Stimulated activated CD4-positive, alpha-beta T cell treated with anti-CD3 and anti-CD28 coated beads, Interleukin-4, amount 100 ng/mL, for 4 hours (primary cell): Measurements from ENCODE around the gene ASPSCR1.
A peak's percentile ranks its signal among the peaks of the same experiment; 100 is the strongest.
"Not testable (repeated sequence)": the region's sequence is repeated elsewhere in the genome, so short reads cannot be mapped to it uniquely, and the experiment has no call there.

Experiments used
- DNase-seq, 2 experiments: peaks; one replicate each; pipeline ENCODE4 v3.0.0-alpha.2; 2020

Gene ASPSCR1

DNA sequence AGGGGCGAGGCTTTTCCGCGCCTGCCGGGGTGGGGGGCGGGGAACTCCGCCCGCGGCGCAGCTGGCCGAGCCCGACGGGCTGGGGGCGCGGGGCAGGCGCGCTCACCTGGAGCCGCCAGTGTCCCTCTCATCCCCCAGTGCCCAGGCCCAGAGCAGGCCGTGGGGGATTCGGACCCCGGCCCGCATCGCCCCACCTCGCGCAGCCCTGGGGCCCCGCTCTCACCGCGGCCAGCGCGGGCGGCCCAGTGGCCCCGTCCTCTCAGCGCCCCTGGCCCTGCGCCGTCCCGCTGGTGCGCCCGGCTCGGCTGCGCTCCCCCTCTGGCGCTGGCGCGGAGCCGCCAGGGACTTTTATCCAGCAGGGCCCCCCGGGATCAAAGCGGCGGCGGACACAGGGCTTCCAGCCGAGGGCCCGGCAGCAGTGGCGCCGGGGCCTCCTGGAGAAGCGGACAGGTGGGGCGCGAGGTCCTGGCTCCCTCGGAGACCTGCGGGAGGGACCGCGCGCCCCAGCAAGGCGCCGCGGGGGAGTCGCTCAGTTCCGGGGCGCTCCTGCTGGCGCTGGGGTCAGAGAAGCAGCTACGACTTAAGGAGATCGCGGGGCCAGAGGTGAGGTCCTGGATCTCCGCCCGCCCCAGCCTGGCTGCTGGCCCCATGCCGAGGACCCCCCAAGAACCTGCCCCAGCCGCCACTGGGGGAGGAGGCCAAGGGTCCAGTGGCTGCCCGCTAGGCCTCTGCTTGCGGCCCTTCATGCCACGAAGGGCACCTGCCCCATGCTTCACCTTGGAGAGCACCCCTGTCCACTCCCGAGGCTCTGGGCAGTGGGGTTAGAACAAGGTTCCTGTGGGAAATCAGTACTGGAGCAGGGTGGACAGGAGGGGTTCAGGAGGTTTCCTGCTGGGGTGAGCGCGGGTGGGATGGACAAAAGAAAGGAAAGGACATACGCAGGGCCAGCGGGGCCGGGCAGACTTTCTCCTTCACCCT, 15.6 kb upstream of the ASPSCR1 start:
- DNase-seq, result no peak

DNA sequence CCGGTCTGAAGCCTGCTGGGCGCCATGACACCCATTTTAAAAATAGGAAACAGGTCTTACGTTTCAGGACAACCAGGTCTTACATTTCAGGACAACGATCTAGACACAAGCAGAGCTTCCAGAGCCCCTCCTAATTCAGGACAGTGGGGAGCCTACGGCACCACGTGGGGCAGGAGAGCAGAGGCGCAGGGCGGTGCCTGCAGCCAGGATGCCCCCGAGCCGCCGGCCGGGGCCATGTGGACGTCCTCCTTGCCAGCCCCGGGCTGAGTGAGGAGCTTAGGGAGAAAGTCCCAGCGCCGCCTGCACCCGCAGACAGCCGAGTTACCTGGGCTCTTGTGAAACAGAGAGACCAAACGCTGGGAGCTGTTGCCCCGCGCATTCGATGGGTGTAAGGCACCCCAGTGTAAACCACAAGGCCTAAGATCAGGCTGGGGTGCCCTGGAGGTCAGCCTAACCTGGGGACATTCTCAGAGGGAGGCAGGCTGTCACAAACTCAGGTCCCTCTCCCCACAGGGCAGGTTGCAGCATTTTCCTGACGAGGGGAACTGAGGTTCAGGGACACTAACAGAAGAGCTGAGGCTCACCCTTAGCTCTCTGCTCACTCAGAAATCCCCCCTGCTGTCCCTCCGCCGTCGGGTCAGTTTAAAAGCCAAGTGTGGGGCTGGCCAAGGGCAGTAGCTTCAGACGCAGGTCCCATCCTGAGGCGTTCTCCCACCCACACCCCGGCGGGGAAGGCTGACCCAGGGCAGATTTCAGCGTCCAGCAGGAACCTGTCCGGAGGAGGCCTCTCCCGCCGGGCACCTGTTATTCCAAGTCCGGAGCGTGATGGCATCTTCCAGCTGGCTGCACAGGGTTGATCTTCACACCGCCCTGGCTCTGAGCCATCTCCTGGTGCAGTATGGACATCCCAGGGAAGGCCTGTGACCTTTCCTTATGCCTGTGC, 14.7 kb upstream of the ASPSCR1 start:
- no peak for DNase-seq

DNA sequence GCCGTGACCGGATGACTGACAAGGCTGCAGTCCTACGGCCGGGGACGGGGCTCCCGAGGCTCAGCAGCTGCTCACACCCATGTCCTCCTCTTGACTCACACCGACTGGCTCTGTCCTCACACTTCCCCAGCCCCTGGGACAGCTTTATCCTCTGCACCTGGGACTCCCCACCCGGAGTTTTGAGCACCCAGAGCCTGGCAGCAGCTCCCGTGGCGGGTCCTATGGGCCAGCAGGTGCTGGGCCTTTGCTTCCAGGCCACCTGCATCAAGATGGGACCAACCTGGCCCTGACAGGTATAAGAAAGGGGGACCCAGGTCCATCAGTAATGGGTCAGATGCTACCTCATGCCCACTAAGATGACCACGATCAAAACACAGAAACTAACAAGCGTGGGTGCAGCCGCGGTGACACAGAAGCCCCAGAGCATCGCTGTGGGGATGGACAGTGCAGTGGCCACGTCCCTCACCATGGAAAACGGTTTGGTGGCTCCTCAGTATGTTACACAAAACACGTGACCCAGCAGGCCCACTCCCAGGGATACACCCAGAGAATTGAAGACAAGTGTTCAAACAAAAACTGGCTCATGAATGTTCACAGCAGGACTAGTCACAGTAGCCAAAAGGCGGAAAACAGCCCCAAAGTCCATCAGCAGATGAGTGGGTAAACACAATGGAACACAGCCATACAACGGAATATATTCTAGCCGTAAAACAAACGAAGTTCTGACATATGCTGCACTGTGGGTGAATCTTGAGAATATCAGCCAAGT, 13.2 kb upstream of the ASPSCR1 start:
- no peak for DNase-seq

DNA sequence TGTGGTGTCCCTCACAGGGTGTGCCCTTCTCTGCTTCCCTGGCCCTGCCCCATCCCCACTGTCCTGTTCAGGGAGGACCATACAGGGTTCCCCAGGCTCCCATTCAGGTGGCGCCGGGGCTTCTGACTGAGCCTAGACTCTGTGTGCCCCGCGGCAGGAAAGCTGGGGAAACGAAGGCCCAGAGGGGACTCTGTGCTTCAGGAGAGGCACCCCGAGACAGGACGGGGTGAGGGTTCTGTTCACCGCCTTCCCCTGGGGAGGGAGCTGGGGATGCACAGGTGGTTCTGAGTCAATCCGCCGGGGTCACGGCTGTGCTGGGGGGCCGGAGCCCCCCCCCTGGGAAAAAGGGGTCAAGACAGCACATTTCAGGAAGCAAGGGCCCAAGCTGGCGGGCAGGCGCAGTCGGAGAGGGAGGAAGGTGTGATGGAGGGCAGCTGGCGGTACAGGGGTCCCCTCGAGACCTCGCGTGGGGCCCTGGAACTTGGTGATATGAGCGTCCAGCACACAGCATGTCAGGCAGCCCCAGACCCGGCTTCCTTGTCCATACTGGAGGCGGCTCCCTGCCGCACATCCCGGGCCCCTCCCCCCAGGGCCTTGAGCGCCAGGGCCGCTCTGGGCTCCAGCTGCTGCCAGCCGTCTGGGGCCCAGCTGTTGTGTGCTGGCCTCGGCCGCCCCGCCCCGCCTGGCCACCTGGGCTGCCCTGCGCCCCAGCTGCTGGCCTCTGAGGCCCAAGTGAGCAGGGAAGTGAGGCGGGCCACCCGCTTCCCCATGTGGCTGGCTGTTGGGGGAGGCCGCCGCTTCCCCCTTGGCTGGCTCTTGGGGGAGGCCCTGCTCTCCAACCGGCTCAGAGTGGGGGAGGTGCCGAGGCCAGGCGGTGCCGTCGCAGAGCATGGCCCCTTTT, 10.8 kb upstream of the ASPSCR1 start:
- DNase-seq, result no peak

DNA sequence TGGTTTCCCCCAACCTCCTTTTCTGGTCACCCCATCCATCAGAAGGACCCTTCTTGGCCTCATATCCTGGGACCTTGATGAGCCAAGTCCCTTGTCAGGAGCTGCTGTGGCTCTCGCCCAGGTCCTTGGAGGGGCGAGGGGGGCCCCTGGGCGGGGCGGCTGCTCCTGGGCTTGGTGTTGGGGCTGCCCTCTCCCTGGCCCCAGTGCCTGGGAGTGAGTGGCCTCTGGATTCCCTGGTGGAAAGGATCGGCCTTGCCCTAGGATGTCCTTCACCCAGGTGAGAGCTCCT, 10.2 kb upstream of the ASPSCR1 start:
- no peak for DNase-seq

DNA sequence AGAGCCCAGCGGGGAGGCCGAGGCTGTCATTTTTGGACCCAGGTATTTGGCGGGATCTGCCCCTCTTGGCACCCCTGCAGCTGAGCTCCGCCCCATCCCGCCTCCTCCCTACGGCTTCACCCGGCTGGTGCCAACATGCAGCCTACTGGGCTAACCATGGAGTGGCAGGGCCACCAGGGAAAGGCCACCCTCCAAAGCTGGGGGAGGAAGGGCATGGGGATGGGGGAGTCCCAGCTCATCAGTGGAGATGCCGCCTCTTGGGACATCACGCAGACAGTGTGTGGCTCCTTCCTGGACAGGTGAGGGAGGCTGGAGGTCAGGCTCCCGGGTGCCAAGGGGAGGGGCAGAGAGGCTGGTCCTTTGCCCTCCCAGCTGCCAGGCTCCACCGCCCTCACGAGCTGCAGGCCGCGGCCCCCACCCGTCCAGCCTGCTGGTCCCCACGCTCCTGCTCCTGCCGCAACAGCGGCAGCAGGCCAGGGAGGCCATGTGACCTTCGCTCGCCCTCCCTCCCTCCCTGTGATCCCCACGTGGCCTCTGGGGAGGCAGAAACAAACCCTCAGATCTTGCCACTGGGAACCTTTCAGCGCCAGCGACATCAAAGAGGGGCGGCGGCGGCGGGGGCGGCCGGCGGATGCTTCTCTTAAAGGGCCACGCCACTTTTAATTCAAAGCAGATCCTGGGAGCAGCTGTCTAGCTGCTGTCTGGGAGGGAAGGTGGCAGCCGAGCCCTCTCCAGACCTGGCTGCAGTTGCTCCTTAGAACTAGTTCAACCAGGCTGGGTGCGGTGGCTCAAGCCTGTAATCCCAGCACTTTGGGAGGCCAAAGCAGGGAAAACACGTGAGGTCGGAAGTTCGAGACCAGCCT, 9.7 kb upstream of the ASPSCR1 start:
- DNase-seq, result peak; percentile 86 to 92

DNA sequence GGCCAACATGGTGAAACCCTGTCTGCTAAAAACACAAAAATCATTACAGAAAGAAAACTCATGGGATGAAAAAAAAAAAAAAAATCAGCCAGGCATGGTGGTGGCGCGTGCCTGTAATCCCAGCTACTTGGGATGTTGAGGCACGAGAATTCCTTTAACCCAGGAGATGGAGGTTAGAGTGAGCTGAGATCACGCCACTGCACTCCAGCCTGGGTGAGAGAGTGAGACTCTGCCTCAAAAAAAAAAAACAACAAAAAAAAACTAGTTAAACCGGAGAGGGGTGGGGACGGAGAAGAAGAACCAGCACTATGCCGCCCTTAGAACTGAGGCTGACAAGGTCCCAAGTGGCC, 9.1 kb upstream of the ASPSCR1 start:
- DNase-seq, result no peak

DNA sequence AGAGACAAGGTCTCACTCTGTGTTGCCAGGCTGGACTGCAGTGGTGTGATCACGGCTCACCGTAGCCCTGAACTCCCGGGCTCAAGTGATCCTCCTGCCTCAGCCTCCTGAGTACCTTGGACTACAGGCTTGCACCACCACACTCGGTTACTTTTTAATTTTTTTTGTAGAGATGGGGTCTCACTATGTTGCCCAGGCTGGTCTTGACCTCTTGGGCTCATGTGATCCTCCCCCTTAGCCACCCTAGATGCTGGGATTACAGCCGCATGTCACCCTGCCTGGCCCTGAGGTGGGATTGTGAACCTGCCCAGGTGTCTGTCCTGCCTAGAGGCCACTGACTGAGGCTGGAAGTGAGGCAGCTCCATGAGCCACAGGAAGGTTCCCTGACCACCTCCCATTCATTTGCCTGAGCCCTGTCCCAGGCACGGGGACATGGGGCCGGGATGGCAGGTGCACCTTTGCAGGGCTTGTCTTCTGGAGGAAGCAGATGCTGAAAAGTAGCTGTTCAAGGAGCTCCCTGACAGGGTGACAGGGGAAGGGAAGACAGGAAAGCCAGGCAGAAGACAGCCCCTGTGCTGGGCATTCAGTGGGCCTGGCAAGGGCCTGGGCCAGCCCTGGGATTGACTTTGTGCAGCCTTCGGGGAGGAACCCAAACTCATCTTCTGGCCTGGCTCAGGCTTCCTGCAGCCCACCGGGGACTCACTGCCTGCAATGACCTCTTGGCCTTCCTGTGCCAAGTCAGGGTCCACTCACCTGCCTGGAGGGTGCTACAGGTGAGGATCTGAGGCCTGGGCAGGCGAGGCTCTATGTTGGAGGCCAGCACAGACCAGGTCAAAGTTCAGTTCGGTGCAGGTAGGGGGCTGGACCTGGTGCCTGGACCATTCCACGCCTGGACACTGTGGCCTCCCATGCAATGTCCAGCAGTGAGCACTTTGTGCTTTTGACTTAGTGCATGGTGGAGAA, 8.3 kb upstream of the ASPSCR1 start:
- DNase-seq, result no peak

DNA sequence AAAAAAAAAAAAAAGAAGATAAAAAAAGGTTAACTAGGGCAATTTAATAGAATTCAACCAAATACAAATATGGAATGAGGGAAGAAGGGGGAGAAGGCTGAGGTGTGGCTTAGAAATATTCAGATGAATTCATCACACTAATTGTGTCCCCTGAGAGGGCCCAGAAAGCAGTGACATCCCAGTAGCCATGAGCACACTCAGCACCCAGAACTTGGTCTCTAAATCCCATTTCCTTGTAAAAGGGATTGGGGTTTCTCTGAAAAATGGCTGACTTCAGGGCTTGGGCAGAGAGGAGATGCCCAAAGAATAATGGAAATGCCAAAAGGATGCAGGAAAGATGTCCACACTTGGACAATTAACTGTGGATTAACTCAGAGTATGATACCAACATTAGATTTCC, 4.0 kb upstream of the ASPSCR1 start:
- no peak for DNase-seq

DNA sequence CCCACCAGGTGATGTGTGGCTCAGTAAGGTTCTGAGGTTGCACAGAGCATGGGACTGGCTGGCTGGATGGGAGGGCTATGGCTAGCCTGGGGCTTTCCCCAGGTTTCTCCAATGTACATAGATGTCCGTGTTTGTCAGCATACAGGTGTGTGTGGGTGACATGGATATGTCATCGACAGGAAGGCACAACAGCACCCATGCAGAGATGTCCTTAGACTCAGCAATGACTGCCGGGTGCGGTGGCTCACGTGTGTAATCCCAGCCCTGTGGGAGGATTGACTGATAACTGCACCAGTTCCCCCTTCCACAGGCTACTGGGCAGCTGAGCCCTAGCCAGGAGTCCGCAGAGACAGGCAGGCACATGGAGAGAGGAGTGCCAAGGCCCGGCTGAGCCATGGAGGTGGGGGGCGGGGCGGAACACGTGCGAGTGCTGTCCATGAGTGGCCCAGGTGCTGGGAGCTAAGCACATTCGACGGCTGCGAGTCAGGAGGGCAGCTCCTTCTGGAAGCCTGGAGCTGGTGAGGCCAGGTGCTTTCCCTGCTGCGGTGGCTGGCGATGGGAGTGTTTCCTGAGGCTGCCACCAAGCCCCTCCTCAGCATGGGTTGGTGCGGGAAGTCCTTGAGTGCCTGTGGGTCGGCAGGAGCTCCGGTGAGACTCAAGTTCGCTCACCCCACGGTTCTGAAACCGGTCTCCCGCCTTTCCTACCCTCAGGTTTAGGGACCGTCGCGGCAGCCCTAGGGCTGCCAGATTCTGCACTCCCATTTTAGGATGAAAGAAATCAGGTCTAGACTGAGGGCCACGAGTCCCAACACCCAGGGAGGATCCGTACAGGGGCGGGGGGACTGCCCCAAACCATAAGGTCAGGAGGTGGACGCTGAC, 858 bp upstream of the ASPSCR1 start:
- DNase-seq, result peak; percentile 42 to 49

DNA sequence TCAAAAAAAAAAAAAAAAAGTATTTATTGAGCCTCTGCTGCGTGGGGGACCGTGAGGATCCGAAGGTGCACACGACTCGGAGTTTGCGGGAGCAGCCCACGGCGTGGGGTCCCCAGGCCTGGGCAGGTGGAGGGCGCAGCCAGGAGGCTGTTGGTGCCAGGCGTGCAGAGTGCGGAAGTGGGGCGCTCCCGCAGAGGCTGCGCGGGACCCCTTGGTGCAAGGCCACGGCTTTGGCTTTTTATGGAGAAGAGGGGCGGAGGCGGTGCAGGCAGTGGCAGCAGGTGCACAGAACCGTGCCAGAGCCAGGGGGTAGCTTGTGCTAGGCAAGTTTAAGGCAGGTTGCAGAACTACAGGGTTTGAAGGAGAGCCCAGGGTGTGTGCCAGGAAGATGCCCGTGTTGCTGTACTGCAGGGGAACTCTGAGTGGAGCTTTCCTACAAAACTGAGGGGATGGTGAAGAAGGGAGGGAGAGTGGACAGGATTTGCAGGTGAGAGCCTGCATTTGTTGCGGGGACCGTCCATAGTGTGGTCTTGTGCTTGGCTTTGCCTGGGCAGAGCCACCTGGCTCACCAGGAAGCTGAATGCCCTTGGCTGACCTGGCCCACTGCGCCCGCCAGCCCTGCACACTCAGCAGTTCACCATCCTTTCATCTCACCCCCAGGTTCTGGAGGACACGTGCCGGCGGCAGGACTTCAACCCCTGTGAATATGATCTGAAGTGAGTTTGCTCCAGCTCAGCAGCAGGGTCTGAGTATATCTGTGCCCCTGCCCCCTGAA, 1.3 kb downstream of the ASPSCR1 start:
- no peak for DNase-seq

DNA sequence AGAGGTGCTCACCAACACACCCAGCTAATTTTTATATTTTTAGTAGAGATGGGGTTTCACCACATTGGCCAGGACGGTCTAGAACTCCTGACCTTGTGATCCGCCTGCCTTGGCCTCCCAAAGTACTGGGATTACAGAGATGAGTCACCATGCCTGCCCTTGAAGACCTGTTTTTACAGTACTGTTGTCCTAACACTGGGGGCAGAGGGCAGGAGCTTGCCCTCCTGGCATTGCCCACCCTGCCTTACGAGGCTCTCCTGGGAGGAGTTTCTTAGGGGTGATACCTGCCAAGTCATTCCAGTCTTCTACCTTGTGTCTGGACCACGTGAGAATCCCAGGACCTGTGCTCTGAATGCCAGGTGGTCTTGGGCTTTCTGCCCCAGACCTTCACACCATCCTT, 2.7 kb downstream of the ASPSCR1 start:
- no peak for DNase-seq

DNA sequence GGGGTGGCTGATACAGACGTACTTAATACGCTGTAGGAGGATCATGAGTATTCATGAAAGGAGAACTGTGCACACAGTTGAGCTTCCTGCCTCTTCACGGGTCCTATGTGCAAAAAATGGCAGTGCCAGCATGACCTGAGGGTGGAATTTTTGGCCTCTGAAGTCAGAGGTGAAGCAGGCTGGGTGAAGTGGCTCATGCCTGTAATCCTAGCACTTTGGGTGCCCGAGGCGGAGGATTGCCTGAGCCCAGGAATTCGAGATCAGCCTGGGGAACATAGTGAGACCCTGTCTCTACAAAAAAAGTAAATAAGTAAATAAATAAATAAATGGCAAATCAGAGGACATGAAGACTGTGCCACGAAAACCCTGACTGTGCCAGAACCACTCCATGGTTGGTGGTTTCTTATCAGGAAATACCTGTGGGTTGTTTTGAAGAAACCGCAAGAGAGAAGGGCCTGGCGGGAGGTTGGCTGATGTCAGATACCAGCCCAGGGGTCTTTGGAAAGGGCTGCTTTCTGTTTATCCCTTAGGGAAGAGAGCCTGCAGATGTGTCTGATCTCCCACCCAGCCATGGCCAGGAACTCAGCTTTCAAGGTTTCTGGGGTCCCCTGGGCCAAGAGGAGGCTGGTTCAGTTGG, 3.4 kb downstream of the ASPSCR1 start:
- no peak for DNase-seq

DNA sequence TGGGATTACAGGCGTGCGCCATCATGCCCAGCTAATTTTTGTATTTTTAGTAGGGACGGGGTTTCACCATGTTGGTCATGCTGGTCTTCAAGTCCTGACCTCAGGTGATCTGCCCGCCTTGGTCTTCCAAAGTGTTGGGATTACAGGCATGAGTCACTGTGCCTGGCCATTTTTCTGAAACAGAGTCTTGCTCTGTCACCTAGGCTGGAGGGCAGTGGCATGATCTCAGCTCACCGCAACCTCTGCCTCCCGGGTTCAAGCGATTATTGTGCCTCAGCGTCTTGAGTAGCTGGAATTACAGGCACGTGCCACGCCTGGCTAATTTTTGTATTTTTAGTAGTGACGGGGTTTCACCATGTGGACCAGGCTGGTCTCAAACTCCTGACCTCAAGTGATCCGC, 4.1 kb downstream of the ASPSCR1 start:
- not testable (repeated sequence) for DNase-seq

DNA sequence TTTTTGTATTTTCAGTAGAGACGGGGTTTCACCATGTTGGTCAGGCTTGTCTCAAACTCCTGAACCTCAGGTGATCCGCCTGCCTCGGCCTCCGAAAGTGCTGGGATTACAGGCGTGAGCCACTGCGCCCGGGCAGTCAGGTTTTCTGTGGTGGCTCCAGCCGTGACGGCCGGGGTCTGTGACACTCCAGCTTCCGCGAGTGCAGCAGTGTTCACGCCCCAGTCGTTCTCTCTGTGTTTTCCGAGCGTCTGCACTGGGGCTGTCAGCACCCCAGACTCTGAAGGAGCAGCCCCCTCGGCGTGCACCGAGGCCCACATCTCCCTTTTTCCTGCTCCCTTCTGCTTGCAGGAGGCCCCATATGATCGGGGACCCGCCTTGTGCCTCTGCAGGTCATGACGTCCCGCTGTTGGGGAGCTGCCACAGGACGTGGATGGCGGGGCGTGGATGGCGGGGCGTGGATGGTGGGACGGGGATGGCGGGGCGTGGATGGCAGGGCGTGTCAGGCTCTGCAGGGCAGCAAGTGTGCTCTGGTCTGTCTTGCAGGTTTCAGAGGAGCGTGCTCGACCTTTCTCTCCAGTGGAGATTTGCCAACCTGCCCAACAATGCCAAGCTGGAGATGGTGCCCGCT, 5.7 kb downstream of the ASPSCR1 start:
- DNase-seq, result no peak

DNA sequence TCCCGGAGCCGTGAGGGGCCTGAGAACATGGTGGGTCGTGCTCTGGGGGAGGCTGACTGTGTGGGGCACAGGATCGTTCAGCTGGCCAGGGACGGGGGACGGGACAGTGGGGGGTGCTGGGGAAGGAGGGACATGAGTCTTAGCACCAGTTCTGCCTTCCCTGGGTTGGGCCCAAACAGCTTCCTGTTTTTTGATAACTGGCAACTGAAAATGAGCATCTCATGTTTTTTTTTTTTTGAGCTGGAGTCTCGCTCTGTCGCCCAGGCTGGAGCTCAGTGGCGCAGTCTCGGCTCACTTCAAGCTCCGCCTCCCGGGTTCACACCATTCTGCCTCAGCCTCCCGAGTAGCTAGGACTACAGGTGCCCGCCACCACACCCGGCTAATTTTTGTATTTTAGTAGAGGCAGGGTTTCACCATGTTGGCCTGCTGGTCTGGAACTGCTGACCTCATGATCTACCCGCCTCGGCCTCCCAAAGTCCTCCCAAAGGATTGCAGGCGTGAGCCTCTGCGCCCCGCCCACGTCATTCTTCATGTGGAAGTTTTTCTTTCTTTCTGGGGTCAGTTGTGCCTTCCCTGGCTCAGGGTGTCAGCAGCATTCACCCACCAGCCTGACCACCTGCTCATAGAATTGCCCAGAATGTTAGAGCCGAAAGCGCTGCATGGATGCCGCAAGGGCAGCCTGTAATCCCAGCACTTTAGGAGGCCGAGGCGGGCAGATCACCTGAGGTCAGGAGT, 6.4 kb downstream of the ASPSCR1 start:
- no peak for DNase-seq
